ENCODE measurements around the gene C6orf58. TPM values are rescaled to one million over a fixed set of nuclear protein-coding genes. Genes with fewer than 3 reads are reported as not detected.

The C6orf58 gene
- polyA plus RNA-seq, 1 experiment: not detected

DNA sequence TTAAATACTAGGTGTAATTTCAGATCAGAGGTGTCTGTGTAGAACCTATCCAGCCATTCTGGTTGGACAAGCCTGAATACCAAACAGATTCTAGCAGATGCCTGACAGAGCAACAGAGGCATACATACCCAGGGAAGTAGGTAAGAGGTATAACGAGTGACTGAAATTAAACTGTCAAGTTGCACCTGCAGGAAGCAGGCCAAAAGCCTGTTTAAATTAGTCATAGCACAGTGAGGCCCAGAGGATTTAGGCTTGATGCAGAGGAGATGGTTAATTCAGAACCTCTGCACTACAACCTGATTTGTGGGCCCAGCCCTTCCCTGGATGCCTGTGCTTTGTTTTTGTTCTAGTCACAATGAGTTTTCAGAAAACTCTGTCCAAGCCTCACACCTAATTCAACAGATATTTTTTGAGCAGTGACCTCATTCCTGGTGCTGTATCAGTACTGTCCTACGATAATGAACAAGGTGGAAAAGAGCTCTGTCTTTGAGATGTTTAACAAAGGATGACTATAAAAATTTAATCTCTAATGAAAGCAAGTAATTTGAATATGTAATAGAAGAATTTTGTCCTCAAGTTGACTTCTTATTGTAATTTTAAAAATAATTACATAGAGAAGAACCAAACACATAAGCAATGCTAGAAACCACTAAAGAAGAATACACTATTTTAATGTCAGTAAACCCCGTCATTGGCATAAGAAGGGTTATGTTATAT lies 31.7 kb downstream of the C6orf58 start:
- no peak for DNase-seq (ENCODE audit: low read depth)
- no peaks in the 10 kb centered on the region for H3K27me3 ChIP-seq (ENCODE audit: control insufficient read depth, insufficient read depth, low read length)
- ChIA-PET CTCF (no interaction called here), POLR2A (no interaction called here)
- TF ChIP-seq, protein P1, sequence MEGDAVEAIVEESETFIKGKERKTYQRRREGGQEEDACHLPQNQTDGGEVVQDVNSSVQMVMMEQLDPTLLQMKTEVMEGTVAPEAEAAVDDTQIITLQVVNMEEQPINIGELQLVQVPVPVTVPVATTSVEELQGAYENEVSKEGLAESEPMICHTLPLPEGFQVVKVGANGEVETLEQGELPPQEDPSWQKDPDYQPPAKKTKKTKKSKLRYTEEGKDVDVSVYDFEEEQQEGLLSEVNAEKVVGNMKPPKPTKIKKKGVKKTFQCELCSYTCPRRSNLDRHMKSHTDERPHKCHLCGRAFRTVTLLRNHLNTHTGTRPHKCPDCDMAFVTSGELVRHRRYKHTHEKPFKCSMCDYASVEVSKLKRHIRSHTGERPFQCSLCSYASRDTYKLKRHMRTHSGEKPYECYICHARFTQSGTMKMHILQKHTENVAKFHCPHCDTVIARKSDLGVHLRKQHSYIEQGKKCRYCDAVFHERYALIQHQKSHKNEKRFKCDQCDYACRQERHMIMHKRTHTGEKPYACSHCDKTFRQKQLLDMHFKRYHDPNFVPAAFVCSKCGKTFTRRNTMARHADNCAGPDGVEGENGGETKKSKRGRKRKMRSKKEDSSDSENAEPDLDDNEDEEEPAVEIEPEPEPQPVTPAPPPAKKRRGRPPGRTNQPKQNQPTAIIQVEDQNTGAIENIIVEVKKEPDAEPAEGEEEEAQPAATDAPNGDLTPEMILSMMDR (IDR thresholded peaks at IDR 0.05; ENCODE audit: insufficient read depth, low read depth, low read length): no peak
- no peaks in the 10 kb centered on the region for H3K36me3 ChIP-seq (ENCODE audit: control insufficient read depth, insufficient read depth, low read length)
- no peak overlapping the region for H3K4me3 ChIP-seq (ENCODE audit: low read depth, low read length)

DNA sequence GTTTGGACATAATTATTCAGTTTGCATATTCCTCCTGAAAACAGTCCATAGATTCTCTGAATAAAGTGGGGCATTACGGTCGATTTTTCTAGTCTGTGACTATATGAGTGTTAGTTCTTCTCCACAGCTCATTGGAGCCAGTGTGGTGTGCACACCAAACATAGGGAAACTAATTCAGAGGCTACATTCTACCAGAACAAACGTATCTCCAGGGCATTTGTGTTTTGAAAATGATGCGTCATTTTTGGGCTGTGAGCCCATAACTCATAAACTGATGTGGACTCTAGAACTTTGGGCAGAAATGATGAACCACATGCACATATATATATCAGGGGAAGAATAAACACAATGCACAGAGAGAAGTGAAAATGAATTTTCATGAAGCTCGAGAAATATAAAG lies 41.8 kb downstream of the C6orf58 start:
- no peaks in the 10 kb centered on the region for H3K36me3 ChIP-seq (ENCODE audit: control insufficient read depth, insufficient read depth, low read length)
- POLR2A ChIA-PET: no interaction called here
- H3K27me3 ChIP-seq (ENCODE audit: control insufficient read depth, insufficient read depth, low read length): 0 out of 2 replicates have a peak, but pooled peaks cover 1% of the 10 kb centered on the region
- H3K4me3 ChIP-seq (ENCODE audit: low read depth, low read length): no peak overlapping the region
- TF ChIP-seq, protein P1 (IDR thresholded peaks at IDR 0.05; ENCODE audit: insufficient read depth, low read depth, low read length): no peak
- CTCF ChIA-PET: no interaction called here
- DNase-seq (ENCODE audit: low read depth): no peak

DNA sequence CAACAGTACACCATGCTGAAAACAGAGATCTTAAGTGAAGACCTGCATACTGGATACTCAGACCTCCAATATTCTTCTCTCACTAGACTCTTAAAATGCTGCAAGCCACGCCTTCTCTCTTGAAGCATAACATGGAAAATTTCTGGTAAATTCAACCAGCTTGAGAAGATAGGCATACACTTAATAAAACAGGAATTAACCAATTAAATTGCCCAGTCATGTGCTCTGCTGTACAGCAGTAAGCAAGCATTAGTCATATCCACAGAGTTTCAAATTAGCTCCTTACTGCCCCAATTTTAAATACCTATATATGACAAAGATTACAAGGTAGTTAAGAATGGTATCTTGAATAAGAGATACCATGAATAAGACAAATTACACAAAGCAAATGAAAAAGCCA lies 53.8 kb downstream of the C6orf58 start:
- H3K27me3 ChIP-seq (ENCODE audit: control insufficient read depth, insufficient read depth, low read length): no peaks in the 10 kb centered on the region
- H3K4me3 ChIP-seq (ENCODE audit: low read depth, low read length): no peak overlapping the region
- CTCF ChIA-PET: interaction anchor here (1.1 kb wide), 1 partner anchor 11 kb away, joined by 5 read pairs; no protein-coding TSS in a partner anchor
- H3K36me3 ChIP-seq (ENCODE audit: control insufficient read depth, insufficient read depth, low read length): no peaks in the 10 kb centered on the region
- TF ChIP-seq, protein P1 (IDR thresholded peaks at IDR 0.05; ENCODE audit: insufficient read depth, low read depth, low read length): no peak
- POLR2A ChIA-PET: no interaction called here
- DNase-seq (ENCODE audit: low read depth): no peak

DNA sequence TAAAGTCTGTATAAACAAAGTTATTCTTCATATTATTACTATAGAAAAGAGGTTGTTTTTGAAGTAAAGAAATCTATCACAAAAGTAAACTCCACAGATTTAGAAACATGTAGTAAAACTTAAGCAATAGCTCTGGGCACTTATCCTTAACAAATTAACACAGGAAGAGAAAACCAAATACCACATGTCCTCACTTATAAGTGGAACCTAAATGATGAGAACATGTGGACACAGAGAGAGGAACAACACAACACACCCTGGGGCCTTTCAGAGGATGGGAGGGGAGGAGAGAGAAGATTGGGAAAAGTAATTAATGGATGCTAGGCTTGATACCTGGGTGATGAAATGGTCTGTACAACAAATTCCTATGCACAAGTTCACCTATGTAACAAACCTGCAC lies 57.2 kb downstream of the C6orf58 start:
- TF ChIP-seq, protein P1 (IDR thresholded peaks at IDR 0.05; ENCODE audit: insufficient read depth, low read depth, low read length): no peak
- ChIA-PET CTCF (no interaction called here), POLR2A (no interaction called here)
- H3K27me3 ChIP-seq (ENCODE audit: control insufficient read depth, insufficient read depth, low read length): no peaks in the 10 kb centered on the region
- no peak overlapping the region for H3K4me3 ChIP-seq (ENCODE audit: low read depth, low read length)
- DNase-seq (ENCODE audit: low read depth): peak; percentile 12
- H3K36me3 ChIP-seq (ENCODE audit: control insufficient read depth, insufficient read depth, low read length): no peaks in the 10 kb centered on the region

DNA sequence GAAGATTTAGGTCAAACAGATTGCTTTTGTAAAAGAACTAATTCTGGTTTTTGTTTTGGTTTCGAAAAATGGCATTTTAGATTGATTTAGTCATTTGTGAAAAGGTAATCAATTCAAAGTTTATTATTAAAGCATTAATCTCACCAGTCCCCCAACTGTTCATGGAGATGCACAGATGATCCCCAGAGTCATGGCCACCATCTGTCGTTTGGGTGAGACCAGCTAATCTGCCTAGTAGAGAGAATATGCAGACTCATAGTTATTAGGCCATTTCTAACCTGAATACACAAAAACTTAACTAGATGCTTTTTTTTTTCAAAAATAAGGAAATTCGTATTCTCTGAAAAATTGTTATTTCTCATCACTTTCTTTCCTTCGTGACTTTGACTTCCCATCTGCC lies 58.1 kb downstream of the C6orf58 start:
- Histone ChIP-seq H3K4me3 (ENCODE audit: low read depth, low read length) (no peak overlapping the region), H3K36me3 (ENCODE audit: control insufficient read depth, insufficient read depth, low read length) (no peaks in the 10 kb centered on the region), H3K27me3 (ENCODE audit: control insufficient read depth, insufficient read depth, low read length) (no peaks in the 10 kb centered on the region)
- POLR2A ChIA-PET: no interaction called here
- CTCF ChIA-PET: no interaction called here
- DNase-seq (ENCODE audit: low read depth): no peak
- TF ChIP-seq, protein P1 (IDR thresholded peaks at IDR 0.05; ENCODE audit: insufficient read depth, low read depth, low read length): no peak
